A549 (cell line): ENCODE data around the gene CRYGB. TPM values are rescaled to one million over a fixed set of nuclear protein-coding genes. Genes with fewer than 3 reads are reported as not detected.

ENCODE experiments used
- ATAC-seq, 2 experiments: fragments of 200-7000 bp in 1 of 2; fragments of >200 bp in 1 of 2; cut with Nextera tagmentation in 1 of 2; cut with Tn5 transposase in 1 of 2; 3 replicates each; pipeline versions ENCODE4 v1.8.0 to v1.9.1; 2018 to 2020; ENCODE audit warnings: mild to moderate bottlenecking in 1 of 2, moderate library complexity in 1 of 2
- CTCF ChIA-PET: fragments of 300-600 bp; sonication (Branson Sonifier 250); formaldehyde crosslinking; extraction: SDS; loops from one replicate; lab custom pipeline; 2021; ENCODE audit warnings: antibody characterized with exemption, inconsistent platforms; lab: Yijun Ruan, JAX
- POLR2A ChIA-PET: fragments of 350-600 bp; formaldehyde crosslinking; extraction: SDS; loops from one replicate; lab custom pipeline; 2021; ENCODE audit warnings: antibody characterized with exemption, inconsistent platforms; lab: Yijun Ruan, JAX
- DNase-seq, 2 experiments: peaks; one replicate each; pipeline versions ENCODE4 v3.0.0 to v3.0.0-alpha.2; 2011 to 2016; ENCODE audit warnings: low read depth in 1 of 2, low spot score in 1 of 2
- FAIRE-seq: peaks from 2 replicates; lab custom pipeline; 2011; peaks lifted over from hg19 to GRCh38; lab: Jason Lieb, UNC
- H3K27ac ChIP-seq, 2 experiments: fragments of >200 bp; sonication (Bioruptor Twin); formaldehyde crosslinking; 3 replicates each; pipeline ENCODE4 v1.5.1; 2016 to 2017
- H3K4me1 ChIP-seq: fragments of >200 bp; sonication (Bioruptor Twin); formaldehyde crosslinking; 3 replicates; pipeline ENCODE4 v1.6.1; 2016
- H3K4me2 ChIP-seq: fragments of >200 bp; sonication (Bioruptor Twin); formaldehyde crosslinking; 3 replicates; pipeline ENCODE4 v1.6.1; 2016
- H3K4me3 ChIP-seq: fragments of >200 bp; sonication (Bioruptor Twin); formaldehyde crosslinking; 3 replicates; pipeline ENCODE4 v1.5.1; 2016
- H3K9me3 ChIP-seq: fragments of >200 bp; sonication (Bioruptor Twin); formaldehyde crosslinking; 3 replicates; pipeline ENCODE4 v1.6.1; 2016
- CBX8 ChIP-seq: fragments of 200-600 bp; sonication (generic); IDR thresholded peaks from 2 replicates; pipeline ENCODE4 v1.6.1; 2016
- CEBPB ChIP-seq, 2 experiments: fragments of >200 bp in 1 of 2; sonication (Bioruptor Twin) in 1 of 2; formaldehyde crosslinking in 1 of 2; IDR thresholded peaks; 2 replicates each; pipeline ENCODE4 v1.6.1; 2012 to 2016
- CHD2 ChIP-seq: fragments of 150-350 bp; IDR thresholded peaks from 2 replicates; pipeline ENCODE4 v1.6.1; 2014; ENCODE audit warnings: low read length; ENCODE audit not compliant: partially characterized antibody
- CHD4 ChIP-seq: fragments of 200-600 bp; sonication (generic); IDR thresholded peaks from 2 replicates; pipeline ENCODE4 v1.6.1; 2016; ENCODE audit warnings: antibody characterized with exemption, mild to moderate bottlenecking, borderline replicate concordance
- EHMT2 ChIP-seq: fragments of 200-600 bp; sonication (generic); IDR thresholded peaks from 2 replicates; pipeline ENCODE4 v1.6.1; 2016; ENCODE audit warnings: antibody characterized with exemption, low read depth, mild to moderate bottlenecking, moderate library complexity
- ESRRA ChIP-seq: fragments of 150-350 bp; IDR thresholded peaks from 2 replicates; pipeline ENCODE4 v1.6.1; 2014; ENCODE audit warnings: mild to moderate bottlenecking, low read length, borderline replicate concordance
- FOSB ChIP-seq: fragments of 250-450 bp; sonication (Bioruptor Pico); IDR thresholded peaks from 2 replicates; pipeline ENCODE4 v1.5.0; 2020; ENCODE audit warnings: mild to moderate bottlenecking, moderate library complexity
- FOSL2 ChIP-seq, 2 experiments: fragments of 450-650 bp in 1 of 2; fragments of >200 bp in 1 of 2; sonication (Bioruptor Twin) in 1 of 2; formaldehyde crosslinking; IDR thresholded peaks; 2 replicates each; pipeline versions ENCODE4 v1.5.0 to v1.6.1; 2016 to 2020; ENCODE audit warnings: mild to moderate bottlenecking in 1 of 2, moderate library complexity in 1 of 2
- GATA3 ChIP-seq: IDR thresholded peaks from 2 replicates; pipeline ENCODE4 v1.6.1; 2012; ENCODE audit warnings: borderline replicate concordance
- HDAC2 ChIP-seq: fragments of 200-600 bp; sonication (generic); IDR thresholded peaks from 2 replicates; pipeline ENCODE4 v1.6.1; 2016
- HEYL ChIP-seq: fragments of 250-450 bp; sonication (Bioruptor Pico); IDR thresholded peaks from 2 replicates; pipeline ENCODE4 v1.8.0; 2021; ENCODE audit warnings: mild to moderate bottlenecking, moderate library complexity
- HOXA7 ChIP-seq: fragments of 250-450 bp; sonication (Bioruptor Pico); IDR thresholded peaks from 2 replicates; pipeline ENCODE4 v1.5.0; 2020; ENCODE audit warnings: mild to moderate bottlenecking, moderate library complexity
- HOXB5 ChIP-seq: fragments of 250-450 bp; sonication (Bioruptor Pico); IDR thresholded peaks from 2 replicates; pipeline ENCODE4 v1.5.0; 2020; ENCODE audit warnings: mild to moderate bottlenecking, moderate library complexity
- JUN ChIP-seq, 2 experiments: fragments of >200 bp; sonication (Bioruptor Twin); formaldehyde crosslinking; IDR thresholded peaks; 2 replicates in 1 of 2; 3 replicates in 1 of 2; pipeline ENCODE4 v1.6.1; 2016 to 2017
- KDM5A ChIP-seq: fragments of 200-600 bp; sonication (generic); IDR thresholded peaks from 2 replicates; pipeline ENCODE4 v1.6.1; 2016; ENCODE audit warnings: antibody characterized with exemption, mild to moderate bottlenecking
- MAFK ChIP-seq: fragments of 450-650 bp; IDR thresholded peaks from 2 replicates; pipeline ENCODE4 v1.6.1; 2014; ENCODE audit not compliant: partially characterized antibody
- MYC ChIP-seq: IDR thresholded peaks from 2 replicates; pipeline ENCODE4 v1.6.1; 2012; ENCODE audit warnings: mild to moderate bottlenecking, inconsistent platforms, low read length, improper control_type of control experiment, borderline replicate concordance
- NFE2L2 ChIP-seq: fragments of 150-350 bp; conservative IDR thresholded peaks from 2 replicates; pipeline ENCODE4 v1.6.1; 2014; ENCODE audit warnings: low read length
- NPAS2 ChIP-seq: fragments of 250-450 bp; sonication (Bioruptor Pico); IDR thresholded peaks from 2 replicates; pipeline ENCODE4 v1.8.0; 2022; ENCODE audit warnings: mild to moderate bottlenecking, moderate library complexity, borderline replicate concordance
- PBX3 ChIP-seq: IDR thresholded peaks from 2 replicates; pipeline ENCODE4 v1.6.1; 2012
- PHF8 ChIP-seq: fragments of 200-600 bp; sonication (generic); IDR thresholded peaks from 2 replicates; pipeline ENCODE4 v1.6.1; 2016; ENCODE audit warnings: low read depth, mild to moderate bottlenecking, antibody characterized with exemption, moderate library complexity, borderline replicate concordance
- POLR2AphosphoS2 ChIP-seq: conservative IDR thresholded peaks from 2 replicates; pipeline ENCODE4 v1.6.1; 2012; ENCODE audit warnings: low read length, improper control_type of control experiment, inconsistent platforms
- RAD21 ChIP-seq, 2 experiments: fragments of >200 bp in 1 of 2; sonication (Bioruptor Twin) in 1 of 2; formaldehyde crosslinking in 1 of 2; IDR thresholded peaks in 1 of 2; conservative IDR thresholded peaks in 1 of 2; 2 replicates in 1 of 2; 3 replicates in 1 of 2; pipeline ENCODE4 v1.6.1; 2012 to 2018; ENCODE audit warnings: inconsistent platforms in 1 of 2
- RCOR1 ChIP-seq: fragments of 150-350 bp; IDR thresholded peaks from 2 replicates; pipeline ENCODE4 v1.6.1; 2014; ENCODE audit warnings: antibody characterized with exemption, low read length, low read depth
- RNF2 ChIP-seq: fragments of 200-600 bp; sonication (generic); IDR thresholded peaks from 2 replicates; pipeline ENCODE4 v1.6.1; 2016; ENCODE audit warnings: low read depth, mild to moderate bottlenecking, antibody characterized with exemption, moderate library complexity, borderline replicate concordance
- SMC3 ChIP-seq: fragments of >200 bp; sonication (Bioruptor Twin); formaldehyde crosslinking; IDR thresholded peaks from 3 replicates; pipeline ENCODE4 v1.6.1; 2018; ENCODE audit warnings: inconsistent platforms
- ZC3H11A ChIP-seq: fragments of 450-650 bp; IDR thresholded peaks from 2 replicates; pipeline ENCODE4 v1.6.1; 2014; ENCODE audit warnings: antibody characterized with exemption, mild to moderate bottlenecking
- ZFP36 ChIP-seq: fragments of 450-650 bp; IDR thresholded peaks from 2 replicates; pipeline ENCODE4 v1.6.1; 2014; ENCODE audit warnings: borderline replicate concordance; ENCODE audit not compliant: partially characterized antibody
- ZNF302 ChIP-seq: fragments of 250-450 bp; sonication (Bioruptor Pico); IDR thresholded peaks from 2 replicates; pipeline ENCODE4 v1.9.0; 2021; ENCODE audit warnings: inconsistent platforms, mild to moderate bottlenecking, moderate library complexity
- ZSCAN20 ChIP-seq: fragments of 250-450 bp; sonication (Bioruptor Pico); IDR thresholded peaks from 2 replicates; pipeline ENCODE4 v1.8.0; 2022; ENCODE audit warnings: mild to moderate bottlenecking, moderate library complexity
- WGBS: methylation state at CpG from one replicate; pipeline ENCODE4 v1.1.6; 2017; ENCODE audit errors: missing lambda C conversion rate; 5-methylcytosine and 5-hydroxymethylcytosine counted together
- polyA plus RNA-seq, 4 experiments: library from polyadenylated mRNA; depleted of rRNA in 3 of 4; stranded (reverse); fragments of >200 nt; fragmentation: RNase III in 1 of 4; extraction: RNeasy Plus Mini Kit Qiagen cat#74134 plus additional on column Dnase treatment in 1 of 4; gene quantifications; 2 replicates in 3 of 4; 3 replicates in 1 of 4; pipeline ENCODE4 v1.2.3, GENCODE V29; 2011 to 2017
- TF ChIP-seq, protein P1 (sequence below): fragments of >200 bp; sonication (Bioruptor Twin); formaldehyde crosslinking; IDR thresholded peaks from 2 replicates; pipeline ENCODE4 v1.6.1; 2016
- TF ChIP-seq, protein P2 (sequence below): fragments of 250-450 bp; sonication (Bioruptor Pico); IDR thresholded peaks from 2 replicates; pipeline ENCODE4 v1.5.0; 2021; ENCODE audit warnings: mild to moderate bottlenecking, moderate library complexity, borderline replicate concordance

The CRYGB gene
- polyA plus RNA-seq, 2 of the 4 experiments (the other 2 are of a cell fraction) = not detected

DNA sequence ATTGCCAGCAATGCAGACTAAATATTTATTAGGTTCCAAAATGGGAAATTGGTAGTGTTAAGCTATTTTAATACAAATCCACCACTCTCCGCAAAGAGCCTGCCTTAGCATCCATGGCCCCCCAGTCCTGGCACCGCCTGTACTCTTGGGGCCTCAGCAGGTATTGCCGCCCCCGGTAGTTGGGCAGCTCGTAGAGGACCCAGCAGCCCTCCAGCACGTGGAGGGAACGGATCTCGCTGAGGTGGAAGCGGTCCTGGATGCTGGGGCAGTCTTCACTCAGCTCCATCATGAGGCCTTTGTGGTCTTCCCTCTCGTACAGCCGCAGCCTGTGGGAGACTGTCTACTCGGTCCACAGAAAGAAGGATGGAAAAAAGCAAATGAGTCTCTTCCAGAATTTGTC, 17.8 kb downstream of the CRYGB start (continued):
- TF ChIP-seq, protein P1, sequence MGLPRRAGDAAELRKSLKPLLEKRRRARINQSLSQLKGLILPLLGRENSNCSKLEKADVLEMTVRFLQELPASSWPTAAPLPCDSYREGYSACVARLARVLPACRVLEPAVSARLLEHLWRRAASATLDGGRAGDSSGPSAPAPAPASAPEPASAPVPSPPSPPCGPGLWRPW = no peak
- no peak for TF ChIP-seq HOXA7 (CRISPR knock-in tag)

DNA sequence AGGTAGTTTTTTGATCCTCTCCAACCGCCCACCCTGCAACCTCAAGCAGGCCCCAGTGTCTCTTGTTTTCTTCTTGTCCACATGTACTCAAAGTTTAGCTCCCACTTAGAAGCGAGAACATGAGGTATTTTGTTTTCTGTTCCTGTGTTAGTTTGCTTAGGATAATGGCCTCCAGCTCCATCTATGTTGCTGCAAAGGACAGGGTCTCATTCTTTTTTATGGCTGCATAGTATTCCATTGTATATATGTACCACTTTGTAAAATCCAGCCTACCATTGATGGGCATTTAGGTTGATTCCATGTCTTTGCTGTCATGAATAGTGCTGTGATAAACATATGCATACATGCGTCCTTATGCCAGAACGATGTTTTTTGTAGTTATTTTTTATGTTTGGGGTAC, 18.9 kb downstream of the CRYGB start:
- CTCF ChIA-PET = interaction anchor here (1.1 kb wide), 1 partner anchor 127 kb away, joined by 3 read pairs; no protein-coding TSS in a partner anchor
- POLR2A ChIA-PET = no interaction called here
- DNase-seq = no peak
- Histone ChIP-seq H3K27ac (no peak overlapping the region), H3K4me1 (no peaks in the 10 kb centered on the region), H3K4me2 (no peak overlapping the region)
- TF ChIP-seq CBX8 = no peak
- TF ChIP-seq ZSCAN20 (CRISPR knock-in tag) = no peak
- no peak for TF ChIP-seq HOXB5
- no peak for TF ChIP-seq NFE2L2
- no peak for TF ChIP-seq JUN (IDR thresholded peaks at IDR 0.05)
- TF ChIP-seq RCOR1 = no peak
- TF ChIP-seq ZNF302 (CRISPR knock-in tag) = no peak
- no peak for TF ChIP-seq HOXA7 (CRISPR knock-in tag)
- no peak for TF ChIP-seq RNF2
- TF ChIP-seq SMC3 = no peak
- TF ChIP-seq MAFK = no peak
- TF ChIP-seq, protein P1 = no peak
- no peak for TF ChIP-seq FOSB (CRISPR knock-in tag)
- TF ChIP-seq CHD2 = no peak
- TF ChIP-seq, protein P2, sequence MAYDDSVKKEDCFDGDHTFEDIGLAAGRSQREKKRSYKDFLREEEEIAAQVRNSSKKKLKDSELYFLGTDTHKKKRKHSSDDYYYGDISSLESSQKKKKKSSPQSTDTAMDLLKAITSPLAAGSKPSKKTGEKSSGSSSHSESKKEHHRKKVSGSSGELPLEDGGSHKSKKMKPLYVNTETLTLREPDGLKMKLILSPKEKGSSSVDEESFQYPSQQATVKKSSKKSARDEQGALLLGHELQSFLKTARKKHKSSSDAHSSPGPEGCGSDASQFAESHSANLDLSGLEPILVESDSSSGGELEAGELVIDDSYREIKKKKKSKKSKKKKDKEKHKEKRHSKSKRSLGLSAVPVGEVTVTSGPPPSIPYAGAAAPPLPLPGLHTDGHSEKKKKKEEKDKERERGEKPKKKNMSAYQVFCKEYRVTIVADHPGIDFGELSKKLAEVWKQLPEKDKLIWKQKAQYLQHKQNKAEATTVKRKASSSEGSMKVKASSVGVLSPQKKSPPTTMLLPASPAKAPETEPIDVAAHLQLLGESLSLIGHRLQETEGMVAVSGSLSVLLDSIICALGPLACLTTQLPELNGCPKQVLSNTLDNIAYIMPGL (CRISPR knock-in tag) = no peak
- no peak for TF ChIP-seq CHD4
- TF ChIP-seq CEBPB (IDR thresholded peaks at IDR 0.05) = no peak
- no peak for TF ChIP-seq MYC
- TF ChIP-seq ZC3H11A = no peak
- TF ChIP-seq, all 56 proteins: peak for 0
- Histone ChIP-seq H3K9me3 (no peaks in the 10 kb centered on the region), H3K4me3 (no peak overlapping the region)
- FAIRE-seq (no peak), ATAC-seq (no peak)
- WGBS = 75% methylated on average over 4 of the region's 4 CpGs

GRCh38 chr2:208125251-208125650, 20.7 kb downstream of the CRYGB start:
- no peak overlapping the region for H3K4me3 ChIP-seq
- H3K4me1 ChIP-seq = no peaks in the 10 kb centered on the region
- WGBS = 44% methylated on average over 4 of the region's 4 CpGs
- ChIA-PET POLR2A (no interaction called here), CTCF (interaction anchor here (0.6 to 1.4 kb wide), 2 partner anchors 18 to 50 kb away, joined by 3 to 6 read pairs; no protein-coding TSS in a partner anchor)
- no peak overlapping the region for H3K27ac ChIP-seq
- TF ChIP-seq RNF2 (no peak), SMC3 (no peak), ZSCAN20 (CRISPR knock-in tag) (no peak), EHMT2 (no peak), JUN (IDR thresholded peaks at IDR 0.05) (no peak), HEYL (no peak), PHF8 (no peak), POLR2AphosphoS2 (no peak), RCOR1 (no peak), GATA3 (no peak), ZFP36 (no peak), FOSL2 (IDR thresholded peaks at IDR 0.05) (no peak), FOSL2 (CRISPR knock-in tag; IDR thresholded peaks at IDR 0.05) (no peak), RAD21 (conservative IDR thresholded peaks at IDR 0.05 in 1 of 2, IDR thresholded peaks at IDR 0.05 in 1 of 2) (no peak), ESRRA (no peak), PBX3 (no peak), ZNF302 (CRISPR knock-in tag) (no peak), KDM5A (no peak), HDAC2 (no peak), NPAS2 (CRISPR knock-in tag) (no peak)
- DNase-seq = no peak
- no peaks in the 10 kb centered on the region for H3K9me3 ChIP-seq
- ATAC-seq = no peak; a peak in 1 of 6 replicates
- FAIRE-seq = no peak
- no peak overlapping the region for H3K4me2 ChIP-seq
